GM21619 (cell line): ENCODE data around the gene GFOD1.
A peak's percentile ranks its signal among the peaks of the same experiment; 100 is the strongest.
"Not testable (repeated sequence)": the region's sequence is repeated elsewhere in the genome, so short reads cannot be mapped to it uniquely, and the experiment has no call there.

ENCODE experiments used
- ATAC-seq: cut with Tn5 transposase; IDR thresholded peaks from one replicate; pipeline ENCODE4 v1.9.1; 2021; ENCODE audit not compliant: unreplicated experiment

GFOD1 gene

DNA sequence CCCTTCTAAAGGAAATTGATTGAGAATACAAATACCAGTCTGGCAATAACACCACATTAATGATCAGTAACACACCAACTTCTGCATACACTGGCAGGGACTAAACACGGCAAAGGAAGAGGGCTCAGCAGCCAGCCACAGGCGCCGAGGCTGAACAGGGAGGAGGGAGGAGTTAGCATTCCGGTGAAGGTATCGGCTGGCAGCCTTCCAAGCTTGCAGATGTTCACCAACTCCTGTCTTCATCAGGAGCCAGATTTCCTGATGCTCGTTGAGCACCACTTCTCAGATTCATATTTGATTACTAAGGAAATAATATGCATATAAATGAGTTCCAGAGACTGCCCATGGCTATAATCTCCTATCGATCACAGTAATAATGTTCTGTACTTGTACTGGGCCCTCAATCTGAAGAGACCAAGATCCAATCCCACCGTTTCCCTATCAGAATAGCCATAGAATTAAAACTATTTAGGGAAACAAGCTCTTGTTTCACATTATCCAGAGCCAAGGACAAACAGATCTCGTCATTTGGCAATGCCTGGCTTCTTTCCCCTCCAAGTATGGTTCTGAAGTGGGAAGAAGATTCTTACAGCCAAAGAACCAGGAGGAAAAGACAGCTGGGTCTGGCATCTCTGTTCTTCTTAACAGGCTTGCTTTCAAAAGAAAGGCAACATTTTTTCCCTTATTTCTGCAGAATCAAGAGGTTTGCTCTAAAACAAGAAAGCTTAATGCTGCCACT is 42.2 kb downstream of the GFOD1 start:
- no peak for ATAC-seq

DNA sequence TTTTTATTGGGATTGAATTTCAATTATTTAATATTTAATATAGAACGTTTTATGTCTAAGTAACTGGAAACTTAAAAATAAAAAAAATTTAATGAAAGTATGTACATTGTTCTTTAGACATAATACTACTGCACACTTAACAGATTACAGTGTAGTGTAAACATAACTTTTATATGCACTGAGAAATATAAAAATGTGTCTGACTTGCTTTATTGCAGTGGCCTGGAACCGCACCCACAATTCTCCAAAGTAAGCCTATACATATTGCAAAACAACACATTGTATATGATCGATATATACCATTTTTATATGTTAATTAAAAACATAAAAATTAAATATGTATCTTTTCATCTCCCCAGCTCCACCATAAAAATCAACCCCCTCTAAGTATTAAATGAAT is 42.8 kb downstream of the GFOD1 start:
- ATAC-seq = no peak

- not testable (repeated sequence) for ATAC-seq
Observed at GRCh38 chr6:13443978-13444377, 43.4 kb downstream of the GFOD1 start.

DNA sequence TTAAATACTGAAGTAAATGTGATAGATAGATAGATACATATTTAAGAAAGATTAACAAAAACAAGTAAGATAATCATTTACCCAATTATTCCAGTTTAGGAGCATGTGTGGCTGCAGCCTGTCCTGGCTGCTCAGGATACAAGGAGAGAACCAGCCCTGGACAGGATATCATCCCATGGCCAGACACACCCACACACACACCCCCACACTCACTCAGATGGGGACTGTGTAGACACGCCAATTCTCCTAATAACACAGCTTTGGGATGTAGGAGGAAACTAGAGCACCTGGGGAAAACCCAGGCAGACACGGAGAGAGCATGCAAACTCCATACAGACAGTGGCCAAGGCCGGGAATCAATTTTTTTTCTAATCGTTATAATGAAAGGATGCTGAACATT is 45.6 kb downstream of the GFOD1 start:
- ATAC-seq = no peak

DNA sequence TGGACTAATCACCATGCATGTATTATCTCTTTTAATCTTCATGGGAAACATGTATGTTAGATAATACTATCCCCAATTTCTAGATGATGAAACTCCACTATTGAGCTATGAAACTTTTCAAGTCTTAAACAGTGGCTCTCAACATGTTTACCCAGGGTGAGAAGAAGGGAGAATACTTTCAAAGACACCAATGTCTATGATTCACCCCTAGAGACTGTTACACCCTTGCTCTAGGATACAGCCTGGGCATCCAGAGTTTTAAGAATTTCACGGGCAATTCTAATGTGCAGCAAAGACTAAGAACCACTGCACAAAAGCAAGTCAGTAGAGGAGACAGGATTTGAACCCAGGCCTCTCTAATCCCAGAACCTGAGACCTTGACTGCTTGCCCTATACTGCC is 47.8 kb downstream of the GFOD1 start:
- ATAC-seq = no peak

DNA sequence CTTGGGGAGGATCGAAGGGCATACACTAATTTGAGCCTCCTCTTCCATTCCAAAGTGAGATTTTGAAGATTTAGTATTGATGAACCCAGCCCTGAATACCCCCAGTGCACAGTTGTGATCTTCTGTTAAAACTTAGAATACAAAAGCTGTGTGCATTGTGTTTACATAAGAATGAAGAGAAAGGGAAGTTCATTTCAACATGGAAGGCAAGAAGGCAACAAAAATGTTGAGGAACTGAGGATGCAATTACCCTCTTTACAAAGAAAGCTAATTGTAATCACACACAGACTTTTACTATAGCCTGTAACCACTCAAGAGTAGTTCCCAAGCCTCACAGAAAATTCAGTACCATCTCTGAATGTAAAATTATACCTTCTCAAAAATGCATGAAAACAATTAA is 49.3 kb downstream of the GFOD1 start:
- ATAC-seq = no peak

DNA sequence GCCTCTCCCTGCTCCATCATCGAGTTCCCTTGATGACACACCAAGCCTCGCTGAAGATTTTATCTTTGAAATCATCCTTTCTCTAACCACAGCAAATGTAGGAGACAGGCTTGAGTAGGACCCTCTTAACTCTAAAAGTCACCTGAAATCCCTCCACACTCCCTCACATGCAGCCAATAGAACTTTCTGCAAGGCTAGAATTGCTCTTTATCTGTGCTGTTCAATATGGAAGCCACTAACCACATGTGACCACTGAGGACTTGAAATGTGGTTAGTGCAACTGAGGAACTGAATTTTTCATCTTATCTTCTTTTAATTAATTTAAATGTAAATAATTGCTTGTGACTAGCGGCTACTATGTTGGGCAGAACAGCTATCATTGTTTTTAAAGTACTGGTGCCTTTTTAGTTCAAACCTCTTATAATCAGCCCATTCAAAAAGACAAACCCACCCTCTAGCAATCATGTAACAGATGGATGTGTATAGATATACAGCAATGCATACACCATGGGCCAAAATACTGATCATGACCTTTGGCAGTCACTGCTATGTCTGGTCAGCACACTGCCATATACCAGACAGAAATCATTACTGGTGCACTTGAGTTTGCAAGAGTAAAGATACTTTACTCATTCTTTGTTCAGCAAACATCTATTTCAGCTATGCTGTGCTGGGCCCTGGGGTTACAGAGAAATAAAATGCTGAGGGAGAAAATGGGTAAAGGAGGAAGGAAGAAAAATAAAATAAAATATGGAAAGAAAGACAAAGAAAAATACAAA is 50.0 kb downstream of the GFOD1 start:
- ATAC-seq = no peak

- no peak for ATAC-seq
Observed at GRCh38 chr6:13436399-13437217, 50.8 kb downstream of the GFOD1 start.

DNA sequence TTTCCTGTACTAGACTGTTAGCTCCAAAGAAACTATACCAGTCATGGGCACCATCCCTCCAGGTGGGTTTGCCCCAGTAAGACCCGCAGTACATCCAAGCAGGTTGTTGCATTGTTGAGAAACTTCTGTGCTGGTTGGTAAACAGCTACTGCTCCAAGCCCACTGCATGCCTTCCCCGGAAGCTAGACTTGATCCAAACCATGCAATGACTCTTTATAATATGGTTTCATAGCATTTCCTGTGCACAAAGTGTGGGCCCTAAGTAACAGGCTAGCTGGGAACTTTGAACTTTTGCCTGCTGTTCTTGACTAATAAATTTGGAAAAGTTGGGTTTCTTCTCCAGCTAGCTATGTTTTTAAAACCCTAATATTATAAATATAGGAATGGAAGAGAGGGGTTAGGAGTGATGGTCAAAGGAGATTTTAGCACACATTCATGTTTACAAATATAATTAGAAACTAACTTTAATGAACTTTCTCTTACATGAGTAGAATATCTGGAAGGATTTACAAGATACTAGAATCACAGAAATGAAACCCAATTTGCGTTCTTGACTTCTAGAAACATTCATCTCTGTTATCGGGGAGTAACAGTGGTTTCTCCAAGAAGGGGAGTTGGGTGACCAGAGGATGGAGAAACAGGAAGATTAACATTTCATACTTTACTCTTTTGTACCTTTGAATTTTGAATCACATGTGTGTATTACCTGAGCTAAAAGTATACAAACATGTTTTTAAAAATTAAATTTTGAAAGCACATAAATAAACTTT is 51.7 kb downstream of the GFOD1 start:
- no peak for ATAC-seq

- ATAC-seq = no peak
Observed at GRCh38 chr6:13434777-13435176, 52.6 kb downstream of the GFOD1 start.

DNA sequence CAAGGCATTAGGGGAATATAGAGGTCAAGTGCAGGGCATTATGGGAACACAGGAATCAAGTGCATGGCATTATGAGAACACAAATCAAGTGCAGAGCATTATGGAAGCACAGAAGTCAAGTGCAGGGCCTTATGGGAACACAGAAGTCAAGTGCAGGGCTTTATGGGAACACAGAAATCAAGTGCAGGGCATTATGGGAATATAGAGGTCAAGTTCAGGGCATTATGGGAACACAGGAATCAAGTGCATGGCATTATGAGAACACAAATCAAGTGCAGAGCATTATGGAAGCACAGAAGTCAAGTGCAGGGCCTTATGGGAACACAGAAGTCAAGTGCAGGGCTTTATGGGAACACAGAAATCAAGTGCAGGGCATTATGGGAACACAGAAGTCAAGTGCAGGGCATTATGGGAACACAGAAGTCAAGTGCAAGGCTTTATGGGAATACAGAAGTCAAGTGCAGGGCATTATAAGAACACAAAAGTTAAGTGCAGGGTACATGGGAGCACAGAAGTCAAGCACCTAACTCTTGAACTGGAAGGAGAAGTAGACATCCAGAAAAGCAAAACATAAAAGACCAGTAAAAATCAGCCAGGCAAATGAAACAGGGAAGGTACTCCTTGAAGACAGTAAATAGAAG is 53.1 kb downstream of the GFOD1 start:
- not testable (repeated sequence) for ATAC-seq

- no peak for ATAC-seq
Observed at GRCh38 chr6:13433709-13434121, 53.7 kb downstream of the GFOD1 start.

GRCh38 chr6:13432526-13433184 is 54.7 kb downstream of the GFOD1 start:
- no peak for ATAC-seq

- ATAC-seq = no peak
Observed at GRCh38 chr6:13431861-13432465, 55.4 kb downstream of the GFOD1 start.

GRCh38 chr6:13431059-13431656 is 56.2 kb downstream of the GFOD1 start:
- ATAC-seq = no peak

GRCh38 chr6:13429406-13429753 is 58.0 kb downstream of the GFOD1 start:
- ATAC-seq = no peak

DNA sequence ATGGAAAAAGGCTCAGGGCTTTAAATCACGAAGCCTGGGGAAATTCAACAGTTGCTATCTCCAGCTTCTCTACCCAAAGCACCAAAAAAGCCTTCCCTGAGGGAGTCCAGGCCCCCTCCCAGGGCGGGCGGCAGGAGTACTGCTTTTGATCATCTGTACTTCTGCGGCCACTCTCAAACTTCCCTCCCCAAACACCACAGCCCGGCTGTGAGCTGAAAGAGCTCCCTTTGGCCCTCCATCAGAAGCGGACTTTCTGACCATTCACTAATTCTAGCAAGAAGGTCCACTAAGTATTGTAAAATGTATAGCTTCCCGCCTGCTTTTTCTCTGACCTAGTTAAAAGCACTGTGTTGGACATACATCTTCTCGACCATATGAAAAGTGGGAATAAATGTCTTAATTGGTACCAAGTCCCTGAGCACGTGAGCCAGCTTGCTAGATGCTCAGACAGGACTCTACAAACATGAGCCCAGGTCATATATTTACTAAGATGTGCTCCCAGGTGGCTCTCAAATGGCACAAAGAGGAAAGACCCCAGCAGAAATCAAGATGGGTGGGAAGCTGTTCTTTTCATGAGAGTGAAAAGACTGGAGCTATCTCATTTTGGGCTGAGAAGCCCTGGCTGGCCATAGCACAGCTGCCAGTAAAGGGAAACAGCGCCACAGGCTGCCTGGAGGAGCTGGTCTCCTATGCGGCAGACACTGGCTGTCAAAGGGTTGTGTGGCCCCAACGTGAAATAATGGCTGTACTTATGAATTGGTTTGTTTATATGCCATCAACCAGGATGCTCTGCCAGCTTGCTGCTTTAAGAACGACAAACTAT is 58.6 kb downstream of the GFOD1 start:
- ATAC-seq = peak; percentile 25
